HuH-7 (cell line): ENCODE measurements around the gene PDGFB.

Experiments used
- DNase-seq: peaks from one replicate; pipeline ENCODE4 v3.0.0; 2011; ENCODE audit warnings: low spot score

Gene PDGFB

GRCh38 chr22:39253435-39254070 is 8.8 kb upstream of the PDGFB start:
- no peak for DNase-seq

GRCh38 chr22:39252461-39253434 is 8.0 kb upstream of the PDGFB start:
- DNase-seq, result no peak

GRCh38 chr22:39251762-39252460 is 7.1 kb upstream of the PDGFB start:
- no peak for DNase-seq

GRCh38 chr22:39250838-39251237 is 6.1 kb upstream of the PDGFB start:
- no peak for DNase-seq

GRCh38 chr22:39250131-39250530 is 5.3 kb upstream of the PDGFB start:
- no peak for DNase-seq

GRCh38 chr22:39249086-39249704 is 4.4 kb upstream of the PDGFB start:
- no peak for DNase-seq

GRCh38 chr22:39248254-39248653 is 3.5 kb upstream of the PDGFB start:
- no peak for DNase-seq

- no peak for DNase-seq
These were observed 2.6 kb upstream of the PDGFB start for GRCh38 chr22:39247361-39247760.

- no peak for DNase-seq
These were observed 2.0 kb upstream of the PDGFB start for GRCh38 chr22:39246690-39247332.

- DNase-seq, result no peak
These were observed 1.4 kb upstream of the PDGFB start for GRCh38 chr22:39246217-39246616.

GRCh38 chr22:39245130-39246039 is 603 bp upstream of the PDGFB start:
- DNase-seq, result no peak

- DNase-seq, result no peak
These were observed 666 bp downstream of the PDGFB start for GRCh38 chr22:39244136-39244495.

GRCh38 chr22:39243439-39244135 is 1.2 kb downstream of the PDGFB start:
- DNase-seq, result peak; percentile 79

- DNase-seq, result peak; percentile 76
These were observed 2.0 kb downstream of the PDGFB start for GRCh38 chr22:39242595-39243438.

GRCh38 chr22:39241794-39242594 is 2.8 kb downstream of the PDGFB start:
- no peak for DNase-seq

- DNase-seq, result peak; percentile 91
These were observed 3.7 kb downstream of the PDGFB start for GRCh38 chr22:39240831-39241793.
